BJ (cell line): ENCODE measurements around the gene RFTN1. TPM values are rescaled to one million over a fixed set of nuclear protein-coding genes. Genes with fewer than 3 reads are reported as not detected.

Experiments
- CTCF ChIA-PET: fragments of 350-600 bp; formaldehyde crosslinking; extraction: SDS; loops from one replicate; lab custom pipeline; 2021; ENCODE audit warnings: antibody characterized with exemption, inconsistent platforms; lab: Yijun Ruan, JAX
- POLR2A ChIA-PET: fragments of 300-600 bp; sonication (Branson Sonifier 250); formaldehyde crosslinking; extraction: SDS; loops from one replicate; lab custom pipeline; 2021; ENCODE audit warnings: antibody characterized with exemption; lab: Charles Lee
- DNase-seq: peaks from one replicate; pipeline ENCODE4 v3.0.0-alpha.2; 2011; ENCODE audit warnings: low read depth
- H3K27me3 ChIP-seq: 2 replicates; pipeline ENCODE4 v1.6.0; 2011; ENCODE audit warnings: low read length; ENCODE audit not compliant: control insufficient read depth, insufficient read depth
- H3K36me3 ChIP-seq: 2 replicates; pipeline ENCODE4 v1.5.1; 2011; ENCODE audit warnings: low read length; ENCODE audit not compliant: control insufficient read depth, insufficient read depth
- H3K4me3 ChIP-seq: 2 replicates; pipeline ENCODE4 v1.5.1; 2011; ENCODE audit warnings: low read depth, mild to moderate bottlenecking, control low read depth, low read length
- CTCF ChIP-seq: IDR thresholded peaks from 2 replicates; pipeline ENCODE4 v1.5.1; 2011; ENCODE audit warnings: low read depth, mild to moderate bottlenecking, control low read depth, inconsistent platforms, low read length, moderate library complexity; ENCODE audit not compliant: insufficient read depth
- polyA plus RNA-seq: library from polyadenylated mRNA; depleted of rRNA; stranded (reverse); fragments of >200 nt; gene quantifications from 2 replicates; pipeline ENCODE4 v1.2.3, GENCODE V29; 2011

RFTN1 gene
- polyA plus RNA-seq, 1 experiment: 49.0 TPM

GRCh38 chr3:16308727-16309126 lies 204.8 kb downstream of the RFTN1 start:
- Histone ChIP-seq H3K36me3 (peaks cover 3% of the 10 kb centered on the region), H3K4me3 (no peak overlapping the region), H3K27me3 (no peaks in the 10 kb centered on the region)
- ChIA-PET CTCF (interaction anchor here (0.5 kb wide), 1 partner anchor 16 kb away, joined by 3 read pairs; no protein-coding TSS in a partner anchor), POLR2A (no interaction called here)
- DNase-seq: no peak
- no peak for TF ChIP-seq CTCF

GRCh38 chr3:16307832-16308531 lies 205.5 kb downstream of the RFTN1 start:
- CTCF ChIA-PET: interaction anchor here (0.6 to 1.7 kb wide), 3 partner anchors 17 to 1035 kb away, joined by 3 to 4 read pairs (median 3); no protein-coding TSS in a partner anchor
- peaks cover 1% of the 10 kb centered on the region for H3K36me3 ChIP-seq
- no peak for DNase-seq
- TF ChIP-seq CTCF: no peak
- H3K4me3 ChIP-seq: no peak overlapping the region
- no peaks in the 10 kb centered on the region for H3K27me3 ChIP-seq
- POLR2A ChIA-PET: no interaction called here

- POLR2A ChIA-PET: no interaction called here
- no peak for TF ChIP-seq CTCF
These were observed 208.4 kb downstream of the RFTN1 start for GRCh38 chr3:16305111-16305541.

GRCh38 chr3:16304061-16305010 lies 209.2 kb downstream of the RFTN1 start:
- ChIA-PET CTCF (interaction anchor here (0.9 to 2.3 kb wide), 5 partner anchors 9 to 213 kb away, joined by 3 to 7 read pairs (median 6); no protein-coding TSS in a partner anchor), POLR2A (no interaction called here)
- no peak overlapping the region for H3K4me3 ChIP-seq
- H3K27me3 ChIP-seq: no peaks in the 10 kb centered on the region
- no peak for TF ChIP-seq CTCF
- DNase-seq: no peak
- H3K36me3 ChIP-seq: no peaks in the 10 kb centered on the region; the same call in 1 of the 2 replicates

More at GRCh38 chr3:16305111-16305541, 208.4 kb downstream of the RFTN1 start:
- Histone ChIP-seq H3K4me3 (no peak overlapping the region), H3K36me3 (no peaks in the 10 kb centered on the region; the same call in 1 of the 2 replicates), H3K27me3 (no peaks in the 10 kb centered on the region)
- DNase-seq: no peak
- CTCF ChIA-PET: interaction anchor here (0.9 to 2.3 kb wide), 3 partner anchors 9 to 212 kb away, joined by 6 to 7 read pairs (median 6); no protein-coding TSS in a partner anchor
